Lower lobe of right lung (tissue), 2 donors: ENCODE measurements around the gene LOXL4. TPM values are rescaled to one million over a fixed set of nuclear protein-coding genes. Genes with fewer than 3 reads are reported as not detected.
A peak's percentile ranks its signal among the peaks of the same experiment; 100 is the strongest.

ENCODE experiments used
- ATAC-seq, 2 donors: fragments of 200-7000 bp; cut with Tn5 transposase; one replicate each; pipeline ENCODE4 v1.9.1; 2020 to 2022; ENCODE audit warnings: mild to moderate bottlenecking in 2 of 2, moderate library complexity in 2 of 2
- DNase-seq: peaks from one replicate; pipeline ENCODE4 v3.0.0-alpha.2; 2020
- H3K27ac ChIP-seq: fragments of 200-600 bp; one replicate; pipeline ENCODE4 v1.8.0; 2022
- H3K27me3 ChIP-seq: fragments of 200-600 bp; one replicate; pipeline ENCODE4 v1.8.0; 2022; ENCODE audit warnings: low read depth
- H3K36me3 ChIP-seq: fragments of 200-600 bp; one replicate; pipeline ENCODE4 v1.8.0; 2022; ENCODE audit warnings: mild to moderate bottlenecking
- H3K4me1 ChIP-seq: fragments of 200-600 bp; one replicate; pipeline ENCODE4 v1.8.0; 2022
- H3K4me3 ChIP-seq: fragments of 200-600 bp; one replicate; pipeline ENCODE4 v1.8.0; 2022; ENCODE audit warnings: mild to moderate bottlenecking
- H3K9me3 ChIP-seq: fragments of 200-600 bp; one replicate; pipeline ENCODE4 v1.8.0; 2022
- intact Hi-C: fragments of 100-400 bp; cut with DNase I; formaldehyde crosslinking; loops from one replicate; pipeline ENCODE4 v1.11.0; 2022
- total RNA-seq: library from RNA; stranded (reverse); fragmentation: NEBNext Ultra II Directional; extraction: Animal tissue kit (Norgen Biotek cat#: 25700); gene quantifications from one replicate; pipeline ENCODE4 v1.2.1, GENCODE V29; 2021
- TF ChIP-seq, protein P1 (sequence below): fragments of 200-600 bp; IDR thresholded peaks from one replicate; pipeline ENCODE4 v1.8.0; 2022; ENCODE audit warnings: antibody characterized with exemption, mild to moderate bottlenecking
- donor health status: DM: no; HTN: yes; CAD: no; lungs with severe emphysema.

Gene LOXL4
- total RNA-seq, 1 donor from 2014 or later, result 4.5 TPM

DNA sequence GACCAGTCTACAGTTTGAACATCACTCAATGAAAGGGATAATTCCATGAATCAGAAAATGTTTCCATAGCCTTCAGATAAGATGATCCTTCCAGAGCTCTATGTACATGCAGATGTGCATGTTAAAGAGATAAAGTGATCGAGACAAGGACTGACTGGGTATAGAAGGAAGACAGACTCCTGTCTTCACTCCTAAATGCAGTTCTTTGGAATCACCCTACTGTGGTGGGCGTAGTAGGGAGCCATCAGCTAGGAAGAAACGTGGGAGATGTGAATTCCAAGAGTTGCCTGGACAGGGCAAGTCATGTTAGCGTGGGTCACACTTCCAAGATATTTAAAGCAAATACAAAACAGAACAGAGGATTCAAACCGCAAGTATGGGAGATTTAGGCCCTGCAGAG is 23.9 kb downstream of the LOXL4 start:
- TF ChIP-seq, protein P1, sequence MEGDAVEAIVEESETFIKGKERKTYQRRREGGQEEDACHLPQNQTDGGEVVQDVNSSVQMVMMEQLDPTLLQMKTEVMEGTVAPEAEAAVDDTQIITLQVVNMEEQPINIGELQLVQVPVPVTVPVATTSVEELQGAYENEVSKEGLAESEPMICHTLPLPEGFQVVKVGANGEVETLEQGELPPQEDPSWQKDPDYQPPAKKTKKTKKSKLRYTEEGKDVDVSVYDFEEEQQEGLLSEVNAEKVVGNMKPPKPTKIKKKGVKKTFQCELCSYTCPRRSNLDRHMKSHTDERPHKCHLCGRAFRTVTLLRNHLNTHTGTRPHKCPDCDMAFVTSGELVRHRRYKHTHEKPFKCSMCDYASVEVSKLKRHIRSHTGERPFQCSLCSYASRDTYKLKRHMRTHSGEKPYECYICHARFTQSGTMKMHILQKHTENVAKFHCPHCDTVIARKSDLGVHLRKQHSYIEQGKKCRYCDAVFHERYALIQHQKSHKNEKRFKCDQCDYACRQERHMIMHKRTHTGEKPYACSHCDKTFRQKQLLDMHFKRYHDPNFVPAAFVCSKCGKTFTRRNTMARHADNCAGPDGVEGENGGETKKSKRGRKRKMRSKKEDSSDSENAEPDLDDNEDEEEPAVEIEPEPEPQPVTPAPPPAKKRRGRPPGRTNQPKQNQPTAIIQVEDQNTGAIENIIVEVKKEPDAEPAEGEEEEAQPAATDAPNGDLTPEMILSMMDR, result no peak
- no peak overlapping the region for H3K27ac ChIP-seq
- H3K27me3 ChIP-seq, result no peaks in the 10 kb centered on the region
- H3K4me3 ChIP-seq, result no peak overlapping the region
- H3K4me1 ChIP-seq, result no peaks in the 10 kb centered on the region
- H3K9me3 ChIP-seq, result no peaks in the 10 kb centered on the region
- ATAC-seq, result no peak
- intact Hi-C loops, result no loop called here
- H3K36me3 ChIP-seq, result peaks cover 76% of the 10 kb centered on the region
- DNase-seq, result no peak

DNA sequence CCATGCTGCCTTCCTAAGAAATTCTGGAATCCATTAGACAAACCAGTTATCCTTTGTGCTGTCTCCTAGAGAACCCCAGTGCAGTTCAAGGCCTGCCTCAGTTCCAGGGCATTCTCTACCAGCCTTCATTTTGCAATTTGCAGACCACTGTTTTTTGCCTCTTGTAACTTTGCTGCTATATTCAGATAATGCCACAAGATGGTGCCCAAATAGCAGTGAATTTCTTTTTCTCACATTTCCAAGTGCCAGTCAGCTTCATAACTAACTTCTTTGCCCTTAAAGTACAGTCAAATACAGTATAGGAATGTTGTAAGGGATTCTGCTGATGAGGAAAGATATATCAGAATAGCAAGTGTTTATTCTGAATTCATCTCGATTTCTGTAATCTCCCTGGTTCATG is 25.2 kb downstream of the LOXL4 start:
- Histone ChIP-seq H3K9me3 (no peaks in the 10 kb centered on the region), H3K27me3 (no peaks in the 10 kb centered on the region), H3K27ac (no peak overlapping the region), H3K4me3 (no peak overlapping the region), H3K4me1 (no peaks in the 10 kb centered on the region), H3K36me3 (peaks cover 74% of the 10 kb centered on the region)
- intact Hi-C loops, result no loop called here
- DNase-seq (no peak), ATAC-seq (no peak)
- TF ChIP-seq, protein P1, result peak; percentile 31

DNA sequence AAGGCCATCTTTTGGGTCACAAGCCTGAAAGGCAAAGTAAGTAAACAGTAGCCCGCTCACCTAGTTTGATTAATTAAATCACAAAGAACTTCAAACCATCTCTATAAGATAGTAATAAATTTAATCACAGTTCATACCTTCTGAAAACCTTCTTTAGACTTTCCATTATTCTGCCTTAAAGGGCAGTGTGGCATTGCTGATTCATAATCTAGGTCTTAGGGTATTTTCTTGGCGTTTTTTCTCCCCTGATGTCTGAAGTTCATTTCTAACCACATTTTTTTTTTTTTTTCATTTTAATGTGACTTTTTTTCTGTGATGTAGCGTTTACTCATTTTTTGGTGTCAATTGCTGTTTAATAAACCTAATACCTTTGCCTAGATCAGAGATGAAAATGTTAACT is 27.5 kb downstream of the LOXL4 start:
- TF ChIP-seq, protein P1, result no peak
- no peak for ATAC-seq
- intact Hi-C loops, result no loop called here
- H3K36me3 ChIP-seq, result peaks cover 77% of the 10 kb centered on the region
- no peak overlapping the region for H3K4me3 ChIP-seq
- no peak for DNase-seq
- H3K27me3 ChIP-seq, result no peaks in the 10 kb centered on the region
- H3K9me3 ChIP-seq, result no peaks in the 10 kb centered on the region
- no peaks in the 10 kb centered on the region for H3K4me1 ChIP-seq
- H3K27ac ChIP-seq, result no peak overlapping the region

DNA sequence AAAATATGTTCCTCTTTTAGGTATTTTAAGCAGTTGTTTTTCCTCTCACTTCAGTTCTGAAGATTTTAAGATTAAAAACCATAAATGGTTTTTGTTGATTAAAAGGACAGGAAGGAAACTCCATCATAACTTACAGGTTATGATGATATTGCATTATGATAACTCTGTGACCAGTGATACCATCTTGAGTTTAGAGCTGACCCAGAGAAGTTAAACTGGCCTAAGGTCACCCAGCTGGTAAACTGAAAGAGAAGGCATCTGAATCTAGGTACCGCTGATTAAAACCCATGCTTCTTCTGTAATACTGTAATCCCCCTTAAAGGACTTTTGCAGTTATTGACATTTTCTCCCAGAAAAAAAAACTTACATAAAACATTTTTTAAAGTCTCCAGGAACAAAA is 29.6 kb downstream of the LOXL4 start:
- H3K4me1 ChIP-seq, result no peaks in the 10 kb centered on the region
- H3K36me3 ChIP-seq, result peaks cover 73% of the 10 kb centered on the region
- no peaks in the 10 kb centered on the region for H3K27me3 ChIP-seq
- no peak overlapping the region for H3K4me3 ChIP-seq
- intact Hi-C loops, result no loop called here
- no peak overlapping the region for H3K27ac ChIP-seq
- no peaks in the 10 kb centered on the region for H3K9me3 ChIP-seq
- DNase-seq (no peak), ATAC-seq (no peak)
- TF ChIP-seq, protein P1, result no peak

DNA sequence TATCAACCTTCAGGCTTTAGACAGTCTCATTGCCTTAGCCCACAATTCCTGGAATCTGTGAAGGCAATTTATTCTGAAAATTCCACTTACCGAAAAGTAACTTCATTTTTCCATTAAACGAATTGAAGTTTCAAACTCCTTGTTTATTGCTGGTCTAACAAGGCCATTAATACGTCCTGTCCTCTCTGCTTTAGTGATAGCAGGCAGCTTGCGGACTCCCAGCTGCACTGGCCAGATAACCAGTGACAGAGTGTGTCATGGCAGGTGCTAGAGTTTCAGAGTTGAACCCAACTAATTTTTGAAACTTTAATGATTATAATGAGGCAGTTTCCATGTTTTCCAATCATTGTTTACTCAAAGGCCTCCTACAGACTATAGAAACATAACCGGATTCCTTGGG is 31.1 kb downstream of the LOXL4 start:
- DNase-seq (no peak), ATAC-seq (no peak)
- Histone ChIP-seq H3K4me3 (no peak overlapping the region), H3K27me3 (no peaks in the 10 kb centered on the region), H3K9me3 (no peaks in the 10 kb centered on the region), H3K4me1 (no peaks in the 10 kb centered on the region), H3K36me3 (peaks cover 72% of the 10 kb centered on the region), H3K27ac (no peak overlapping the region)
- TF ChIP-seq, protein P1, result no peak
- intact Hi-C loops, result no loop called here

DNA sequence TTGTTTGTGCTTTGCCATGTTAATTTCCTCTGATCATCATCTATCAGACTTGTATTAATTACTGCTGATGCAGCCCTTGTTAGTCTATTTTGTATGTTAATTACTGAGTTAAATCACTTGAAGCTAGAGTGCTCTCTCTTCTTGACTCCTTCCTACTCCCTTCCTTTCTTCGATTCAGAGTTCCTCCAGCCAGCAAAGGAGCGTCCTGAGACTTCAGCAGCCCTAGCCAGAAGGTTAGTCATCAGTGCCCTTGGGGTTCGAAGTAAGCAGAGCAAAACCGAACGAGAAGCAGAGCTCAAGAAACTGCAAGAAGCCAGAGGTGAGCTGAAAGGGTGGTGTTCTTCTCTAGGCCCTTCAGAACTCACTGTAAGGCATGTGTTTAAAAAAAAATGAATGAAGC is 32.1 kb downstream of the LOXL4 start:
- Histone ChIP-seq H3K27me3 (no peaks in the 10 kb centered on the region), H3K27ac (no peak overlapping the region), H3K9me3 (no peaks in the 10 kb centered on the region), H3K36me3 (peaks cover 78% of the 10 kb centered on the region), H3K4me1 (no peaks in the 10 kb centered on the region), H3K4me3 (no peak overlapping the region)
- no peak for DNase-seq
- TF ChIP-seq, protein P1, result no peak
- ATAC-seq, result no peak
- intact Hi-C loops, result no loop called here
